GM12873 (cell line): ENCODE measurements around the gene CDK7.

Experiments
- TF ChIP-seq, protein P1 (sequence below): IDR thresholded peaks from 2 replicates; pipeline ENCODE4 v1.5.1; 2012; ENCODE audit warnings: low read depth, mild to moderate bottlenecking, moderate library complexity, low read length, control low read depth; ENCODE audit not compliant: insufficient read depth; ENCODE audit errors: missing control alignments

Gene CDK7

DNA sequence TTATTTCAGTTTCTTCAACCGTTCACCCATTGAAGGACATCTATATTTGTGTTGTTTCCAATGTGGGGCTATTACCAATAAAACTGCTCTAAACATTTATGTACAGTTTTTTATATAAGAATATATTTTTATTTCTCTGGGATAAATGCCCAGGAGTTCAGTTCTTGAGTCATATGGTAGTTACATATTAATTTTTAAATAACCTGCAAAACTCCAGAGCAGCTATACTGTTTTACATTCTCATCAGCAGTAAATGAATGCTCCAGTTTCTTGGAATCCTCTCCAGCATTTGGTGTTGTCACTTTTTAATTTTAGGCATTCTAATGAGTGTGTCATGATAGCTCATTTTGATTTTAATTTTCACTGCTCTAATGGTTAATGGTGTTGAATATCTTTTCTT is 36.2 kb downstream of the CDK7 start:
- TF ChIP-seq, protein P1, sequence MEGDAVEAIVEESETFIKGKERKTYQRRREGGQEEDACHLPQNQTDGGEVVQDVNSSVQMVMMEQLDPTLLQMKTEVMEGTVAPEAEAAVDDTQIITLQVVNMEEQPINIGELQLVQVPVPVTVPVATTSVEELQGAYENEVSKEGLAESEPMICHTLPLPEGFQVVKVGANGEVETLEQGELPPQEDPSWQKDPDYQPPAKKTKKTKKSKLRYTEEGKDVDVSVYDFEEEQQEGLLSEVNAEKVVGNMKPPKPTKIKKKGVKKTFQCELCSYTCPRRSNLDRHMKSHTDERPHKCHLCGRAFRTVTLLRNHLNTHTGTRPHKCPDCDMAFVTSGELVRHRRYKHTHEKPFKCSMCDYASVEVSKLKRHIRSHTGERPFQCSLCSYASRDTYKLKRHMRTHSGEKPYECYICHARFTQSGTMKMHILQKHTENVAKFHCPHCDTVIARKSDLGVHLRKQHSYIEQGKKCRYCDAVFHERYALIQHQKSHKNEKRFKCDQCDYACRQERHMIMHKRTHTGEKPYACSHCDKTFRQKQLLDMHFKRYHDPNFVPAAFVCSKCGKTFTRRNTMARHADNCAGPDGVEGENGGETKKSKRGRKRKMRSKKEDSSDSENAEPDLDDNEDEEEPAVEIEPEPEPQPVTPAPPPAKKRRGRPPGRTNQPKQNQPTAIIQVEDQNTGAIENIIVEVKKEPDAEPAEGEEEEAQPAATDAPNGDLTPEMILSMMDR = no peak

DNA sequence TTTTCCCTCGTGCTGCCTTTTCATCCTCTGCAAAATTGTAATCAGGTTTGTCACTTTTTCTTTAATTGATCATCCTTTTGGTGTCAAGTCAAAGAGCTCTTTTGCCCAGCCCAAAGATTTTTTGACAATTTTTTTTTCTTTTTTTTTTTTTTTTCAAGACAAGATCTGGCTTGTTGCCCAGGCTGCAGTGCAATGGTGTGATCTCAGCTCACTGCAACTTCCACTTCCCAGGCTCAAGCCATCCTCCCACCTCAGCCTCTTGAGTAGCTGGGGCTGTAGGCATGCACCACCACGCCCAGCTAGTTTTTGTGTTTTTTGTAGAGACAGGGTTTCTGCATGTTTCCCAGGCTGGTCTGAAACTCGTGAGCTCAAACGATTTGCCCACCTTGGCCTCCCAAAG is 36.7 kb downstream of the CDK7 start:
- TF ChIP-seq, protein P1 = no peak

DNA sequence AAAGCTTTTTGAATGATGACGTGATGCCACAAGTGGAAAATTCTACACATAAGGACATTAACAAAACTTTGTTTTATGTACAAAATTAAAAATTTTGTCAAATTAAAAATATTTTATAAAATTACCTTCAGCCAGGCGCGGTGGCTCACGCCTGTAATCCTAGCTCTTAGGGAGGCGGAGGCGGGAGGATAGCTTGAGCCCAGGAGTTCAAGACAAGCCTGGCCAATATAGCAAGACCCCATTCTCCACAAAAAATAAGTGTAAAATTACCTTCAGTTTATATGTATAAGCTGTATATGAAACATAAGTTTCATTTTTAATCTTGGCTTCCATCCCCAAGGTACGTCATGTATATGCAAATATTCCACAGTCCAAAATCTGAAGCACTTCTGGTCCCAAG is 40.9 kb downstream of the CDK7 start:
- TF ChIP-seq, protein P1 = no peak

DNA sequence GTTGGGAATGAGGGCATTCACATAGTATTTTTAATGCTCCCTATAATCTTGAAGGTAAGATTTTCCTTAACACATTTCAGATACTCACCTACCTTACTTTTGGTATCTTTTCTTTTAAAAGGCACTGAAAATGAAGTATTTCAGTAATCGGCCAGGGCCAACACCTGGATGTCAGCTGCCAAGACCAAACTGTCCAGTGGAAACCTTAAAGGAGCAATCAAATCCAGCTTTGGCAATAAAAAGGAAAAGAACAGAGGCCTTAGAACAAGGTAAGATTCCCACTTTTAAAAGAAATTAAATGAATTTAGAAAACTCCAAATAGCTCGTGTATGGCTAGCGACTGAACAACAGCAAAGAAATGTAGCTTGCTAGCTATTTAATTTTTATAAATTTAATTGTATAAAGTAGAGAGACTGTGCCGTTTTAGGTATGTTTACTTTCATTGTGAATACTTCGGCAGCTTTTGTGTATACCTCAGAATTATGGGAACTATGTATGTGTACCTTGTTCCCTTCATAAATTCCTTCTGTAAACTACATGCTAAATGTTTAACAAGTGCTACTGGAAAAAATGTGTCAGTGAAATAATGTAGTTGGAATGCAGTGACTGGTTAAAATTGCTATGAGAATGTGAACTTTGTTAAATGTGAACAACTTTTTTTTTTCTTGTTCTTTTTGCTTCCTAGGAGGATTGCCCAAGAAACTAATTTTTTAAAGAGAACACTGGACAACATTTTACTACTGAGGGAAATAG is 41.9 kb downstream of the CDK7 start:
- TF ChIP-seq, protein P1 = no peak

DNA sequence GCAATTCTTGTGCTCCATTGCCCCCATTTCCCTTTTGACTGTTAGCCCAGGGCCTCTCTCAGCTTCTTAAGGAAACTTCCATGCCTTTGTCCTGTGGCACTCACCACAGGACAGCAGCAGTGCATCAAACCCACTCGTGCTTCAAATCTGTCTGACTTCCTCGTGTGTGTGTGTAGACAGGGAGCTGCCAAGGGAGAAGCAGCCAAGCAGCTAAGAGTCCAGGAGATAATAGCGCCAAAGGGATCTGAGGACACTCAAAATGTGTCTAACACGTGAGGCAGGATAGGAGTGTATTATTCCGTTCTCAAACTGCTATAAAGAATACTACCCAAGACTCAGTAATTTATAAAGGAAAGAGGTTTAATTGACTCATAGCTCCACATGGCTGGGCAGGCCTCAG is 44.8 kb downstream of the CDK7 start:
- TF ChIP-seq, protein P1 = no peak

DNA sequence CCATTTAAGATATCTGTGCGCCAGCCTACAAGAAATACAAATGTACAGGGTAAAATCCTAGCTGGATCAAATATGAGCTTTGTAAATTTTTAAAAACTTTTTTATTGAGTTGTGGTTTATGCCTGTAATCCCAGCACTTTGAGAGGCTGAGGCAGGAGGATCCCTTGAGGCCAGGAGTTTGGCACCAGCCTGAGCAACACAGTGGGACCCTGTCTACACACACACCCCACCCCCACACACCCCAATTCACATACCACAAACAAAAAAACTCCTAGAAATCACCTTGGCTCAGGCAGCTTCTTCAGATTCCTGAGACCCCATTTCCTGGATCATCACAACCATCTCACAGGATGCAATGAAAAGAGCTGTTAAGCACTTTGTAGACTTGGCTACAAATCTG is 46.4 kb downstream of the CDK7 start:
- TF ChIP-seq, protein P1 = no peak

DNA sequence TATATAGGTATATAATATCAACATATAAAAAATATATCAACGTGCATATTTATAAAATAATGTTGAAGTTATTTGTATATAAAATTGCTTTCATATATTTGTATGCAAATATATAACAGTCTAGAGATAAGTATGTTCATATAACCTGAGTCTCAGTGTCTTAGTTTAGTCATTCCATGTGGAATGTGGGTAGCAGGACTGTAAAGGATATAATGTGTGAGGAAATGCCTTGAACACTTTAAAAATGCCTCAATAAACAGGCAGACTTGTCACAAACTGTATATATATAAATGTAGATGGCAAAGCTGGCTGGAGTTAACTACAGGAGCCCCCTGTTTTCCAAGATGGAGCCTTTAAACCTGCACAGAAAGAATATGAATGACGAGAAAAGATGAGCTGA is 49.5 kb downstream of the CDK7 start:
- TF ChIP-seq, protein P1 = no peak
